ENCODE results near the gene FXYD1.
A peak's percentile ranks its signal among the peaks of the same experiment; 100 is the strongest.

FXYD1 gene

GRCh38 chr19:35108730-35109129, 29.9 kb upstream of the FXYD1 start:
- DNase-seq: no peak

DNA sequence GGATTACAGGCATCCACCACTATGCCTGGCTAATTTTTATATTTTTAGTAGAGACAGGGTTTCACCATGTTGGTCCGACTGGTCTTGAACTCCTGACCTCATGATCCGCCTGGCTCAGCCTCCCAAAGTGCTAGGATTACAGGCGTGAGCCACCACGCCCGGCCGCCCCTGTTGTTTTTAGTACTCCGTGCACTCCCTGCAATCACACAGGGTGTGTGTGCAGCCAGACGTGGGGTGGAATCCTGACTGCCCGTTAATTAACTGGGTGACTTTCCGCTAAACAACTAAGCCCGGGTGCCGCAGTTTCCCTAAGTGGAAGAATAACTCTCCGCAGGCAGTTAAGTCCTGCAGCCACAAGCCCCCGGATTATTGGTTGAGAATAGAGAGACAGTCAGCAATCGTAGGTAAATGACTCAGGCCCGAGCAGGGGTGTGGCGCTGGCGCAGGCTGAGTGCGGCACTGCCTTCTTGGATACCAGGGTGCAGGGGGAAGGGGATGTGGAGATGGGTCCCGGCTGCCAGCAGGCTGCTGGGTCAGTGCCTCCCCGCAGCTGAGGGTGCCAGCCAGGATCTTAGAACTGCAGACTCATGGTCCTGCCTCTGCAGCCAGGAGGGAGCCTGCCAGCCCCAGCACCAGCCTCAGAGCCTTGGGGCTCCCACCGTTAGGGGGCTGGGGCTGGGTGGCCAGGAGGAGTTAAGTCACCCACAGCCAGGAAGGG, 29.1 kb upstream of the FXYD1 start:
- no peak for DNase-seq

GRCh38 chr19:35110974-35111373, 27.6 kb upstream of the FXYD1 start:
- DNase-seq: peak; percentile 81

DNA sequence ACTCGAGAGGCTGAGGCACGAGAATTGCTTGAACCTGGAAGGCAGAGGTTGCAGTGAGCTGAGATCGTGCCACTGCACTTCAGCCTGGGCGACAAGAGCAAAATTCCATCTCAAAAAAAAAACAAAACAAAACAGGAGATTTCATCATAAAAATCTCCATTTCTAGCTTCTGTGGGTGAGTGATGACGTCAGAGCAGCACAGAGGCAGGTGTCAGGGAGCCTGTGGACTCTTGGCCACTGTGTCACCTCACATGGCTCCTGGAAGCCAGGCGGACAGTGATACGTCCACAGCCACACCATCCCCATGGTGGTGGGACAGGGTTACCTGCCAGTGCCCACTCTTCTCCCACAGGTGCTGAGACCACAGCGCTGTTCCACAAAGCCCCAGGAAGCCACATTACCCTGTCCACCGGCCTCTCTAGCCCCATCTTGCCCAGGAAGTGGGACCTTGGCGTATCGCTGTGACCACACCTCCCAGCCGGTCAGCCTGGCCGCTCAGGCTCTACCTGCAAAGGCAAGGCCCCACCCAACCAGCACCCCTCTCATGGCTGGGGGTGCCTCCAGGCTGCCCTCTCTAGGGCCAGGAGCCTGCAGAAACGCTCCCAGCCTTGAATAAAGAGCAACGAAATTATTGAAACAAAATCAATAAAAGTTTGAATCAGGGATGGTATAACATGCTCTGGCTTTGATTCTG, 25.5 kb upstream of the FXYD1 start:
- DNase-seq: no peak

DNA sequence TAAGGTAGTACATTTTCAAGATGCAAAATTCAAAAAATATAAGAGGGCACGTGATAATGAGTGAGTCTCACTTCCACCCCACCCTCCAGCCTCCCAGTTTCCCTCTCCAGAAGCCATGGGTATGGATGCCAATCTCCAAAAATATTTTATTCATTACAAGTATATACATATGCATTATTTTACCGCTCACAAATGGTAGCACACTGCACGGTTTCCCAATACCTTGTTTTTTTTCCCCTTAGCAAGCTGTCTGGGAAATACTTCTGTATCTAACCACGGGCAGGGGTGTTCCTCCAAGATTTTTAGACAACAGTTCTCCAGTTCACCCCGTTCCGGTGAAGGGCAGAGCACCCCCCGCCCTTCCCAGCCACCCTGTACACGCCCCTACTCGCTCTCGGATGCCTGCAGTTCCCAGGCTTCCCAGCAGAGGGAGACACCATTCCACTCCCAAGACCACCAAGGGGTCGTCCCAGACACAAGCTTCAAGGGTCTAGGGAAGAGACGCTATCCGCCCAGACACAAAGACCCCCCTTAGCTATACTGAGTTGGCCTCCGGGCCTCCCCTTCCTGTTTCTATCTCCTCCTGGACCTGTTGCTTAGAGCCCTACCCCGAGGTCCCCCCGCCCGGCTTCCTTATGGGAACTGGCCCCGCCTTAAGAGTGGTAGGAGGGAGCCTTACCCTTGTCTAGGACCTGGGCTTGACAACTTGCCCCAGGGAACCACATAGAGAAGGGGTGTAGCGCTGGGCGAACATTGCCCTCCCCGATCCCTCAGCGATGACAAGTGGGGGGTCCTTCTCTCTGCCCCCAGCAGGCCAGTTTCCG, 24.1 kb upstream of the FXYD1 start:
- DNase-seq: peak; percentile 83

- DNase-seq: no peak
These were observed 23.3 kb upstream of the FXYD1 start, which contains the start of gene FXYD3 for GRCh38 chr19:35115177-35115951. Gene FXYD3, plus strand, starts transcription at chr19:35115823. Its CDS starts 3,554 bp downstream, at chr19:35119377.

GRCh38 chr19:35116072-35116801, 22.4 kb upstream of the FXYD1 start:
- DNase-seq: no peak

DNA sequence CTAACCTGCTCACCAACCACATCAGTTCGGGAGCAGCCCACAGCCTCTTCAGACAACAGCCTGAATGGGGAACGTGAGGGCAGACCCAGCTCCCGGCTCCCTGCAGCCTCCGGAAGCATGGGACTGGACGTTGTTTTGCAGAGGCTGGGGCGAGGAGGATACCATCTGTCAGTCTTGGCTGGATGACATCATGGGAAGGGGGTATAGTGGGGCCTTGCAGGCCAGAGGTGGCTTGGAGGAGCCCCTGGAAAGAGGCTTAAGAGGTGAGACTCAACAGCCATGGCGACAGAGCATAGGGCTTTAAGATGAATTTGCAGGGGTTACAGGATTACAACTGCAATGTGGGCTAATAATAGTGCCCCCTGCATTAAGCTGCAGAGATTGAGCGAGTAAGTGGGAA, 21.5 kb upstream of the FXYD1 start:
- DNase-seq: no peak

- DNase-seq: no peak
These were observed 20.8 kb upstream of the FXYD1 start for GRCh38 chr19:35117799-35118198.

- no peak for DNase-seq
These were observed 20.2 kb upstream of the FXYD1 start for GRCh38 chr19:35118268-35119020.

GRCh38 chr19:35119091-35119490, 19.5 kb upstream of the FXYD1 start:
- DNase-seq: no peak

DNA sequence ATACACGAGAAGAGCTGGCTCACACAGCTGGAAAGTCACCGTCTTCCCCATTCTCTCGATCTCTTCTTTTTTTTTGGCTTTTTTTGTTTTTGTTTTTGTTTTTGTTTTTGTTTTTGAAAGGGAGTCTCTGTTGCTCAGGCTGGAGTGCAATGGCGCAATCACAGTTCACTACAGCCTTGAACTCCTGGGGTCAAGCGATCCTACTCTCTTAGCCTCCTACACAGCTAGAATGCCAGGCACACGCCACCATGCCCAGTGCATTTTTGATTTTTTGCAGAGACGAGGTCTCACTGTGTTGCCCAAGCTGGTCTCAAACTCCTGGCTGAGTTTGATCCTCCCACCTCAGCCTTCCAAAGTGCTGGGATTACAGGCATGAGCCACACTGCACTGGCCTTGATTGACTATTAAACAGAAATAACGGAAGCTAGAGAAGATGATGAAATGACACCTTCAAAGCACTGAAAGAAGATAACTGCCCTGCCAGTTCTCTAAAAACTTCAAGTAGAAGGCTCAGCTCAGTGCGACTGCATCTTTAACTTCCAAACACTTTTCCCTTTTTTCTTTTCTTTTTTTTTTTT, 19.0 kb upstream of the FXYD1 start:
- no peak for DNase-seq

GRCh38 chr19:35120492-35120891, 18.1 kb upstream of the FXYD1 start:
- DNase-seq: no peak

DNA sequence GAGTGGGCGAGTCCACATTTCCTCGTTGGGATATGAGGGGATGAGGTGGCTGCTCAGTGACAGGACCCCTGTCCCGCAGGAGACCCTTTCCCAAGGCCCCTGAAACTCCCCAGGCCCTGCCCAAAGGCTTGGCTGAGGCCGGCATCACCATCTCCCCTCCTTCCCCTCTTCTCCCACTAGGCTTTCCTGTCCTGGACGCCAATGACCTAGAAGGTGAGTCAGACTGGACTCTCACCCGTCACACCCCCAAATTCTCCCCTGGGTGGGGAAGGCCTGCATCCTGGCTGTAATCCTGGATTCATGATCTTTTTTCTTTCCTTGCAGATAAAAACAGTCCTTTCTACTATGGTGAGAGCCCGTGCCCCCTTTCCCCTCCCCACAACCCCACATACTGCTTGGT, 17.7 kb upstream of the FXYD1 start:
- no peak for DNase-seq

DNA sequence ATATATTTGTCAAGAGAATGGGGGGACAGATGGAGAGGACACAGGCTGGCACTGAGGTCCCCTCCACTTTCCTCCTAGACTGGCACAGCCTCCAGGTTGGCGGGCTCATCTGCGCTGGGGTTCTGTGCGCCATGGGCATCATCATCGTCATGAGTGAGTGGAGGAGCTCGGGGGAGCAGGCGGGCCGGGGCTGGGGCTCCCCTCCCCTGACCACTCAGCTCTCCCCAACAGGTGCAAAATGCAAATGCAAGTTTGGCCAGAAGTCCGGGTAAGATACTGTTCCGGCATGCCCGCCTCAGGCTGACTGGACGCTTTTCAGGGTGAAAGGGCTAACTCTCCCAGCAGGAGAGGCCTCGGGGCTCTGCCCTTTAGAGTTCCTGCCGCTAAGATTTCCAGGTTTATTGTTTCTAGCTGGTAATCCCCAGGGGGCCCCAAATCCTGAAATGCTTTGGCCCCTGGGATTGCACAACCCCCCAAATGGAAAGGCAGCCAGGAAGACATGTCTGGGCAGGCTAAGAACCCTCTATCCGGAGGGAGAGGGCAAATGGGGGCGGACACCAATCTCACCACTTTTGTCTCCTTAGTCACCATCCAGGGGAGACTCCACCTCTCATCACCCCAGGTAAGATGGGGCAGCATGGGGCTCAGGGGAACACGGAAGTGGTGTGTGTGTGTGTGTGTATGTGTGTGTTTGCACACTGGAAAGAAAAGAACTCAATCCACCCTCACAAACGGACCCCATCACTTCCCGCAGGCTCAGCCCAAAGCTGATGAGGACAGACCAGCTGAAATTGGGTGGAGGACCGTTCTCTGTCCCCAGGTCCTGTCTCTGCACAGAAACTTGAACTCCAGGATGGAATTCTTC, 15.7 kb upstream of the FXYD1 start:
- no peak for DNase-seq

- DNase-seq: no peak
These were observed 15.1 kb upstream of the FXYD1 start for GRCh38 chr19:35123573-35123972.

DNA sequence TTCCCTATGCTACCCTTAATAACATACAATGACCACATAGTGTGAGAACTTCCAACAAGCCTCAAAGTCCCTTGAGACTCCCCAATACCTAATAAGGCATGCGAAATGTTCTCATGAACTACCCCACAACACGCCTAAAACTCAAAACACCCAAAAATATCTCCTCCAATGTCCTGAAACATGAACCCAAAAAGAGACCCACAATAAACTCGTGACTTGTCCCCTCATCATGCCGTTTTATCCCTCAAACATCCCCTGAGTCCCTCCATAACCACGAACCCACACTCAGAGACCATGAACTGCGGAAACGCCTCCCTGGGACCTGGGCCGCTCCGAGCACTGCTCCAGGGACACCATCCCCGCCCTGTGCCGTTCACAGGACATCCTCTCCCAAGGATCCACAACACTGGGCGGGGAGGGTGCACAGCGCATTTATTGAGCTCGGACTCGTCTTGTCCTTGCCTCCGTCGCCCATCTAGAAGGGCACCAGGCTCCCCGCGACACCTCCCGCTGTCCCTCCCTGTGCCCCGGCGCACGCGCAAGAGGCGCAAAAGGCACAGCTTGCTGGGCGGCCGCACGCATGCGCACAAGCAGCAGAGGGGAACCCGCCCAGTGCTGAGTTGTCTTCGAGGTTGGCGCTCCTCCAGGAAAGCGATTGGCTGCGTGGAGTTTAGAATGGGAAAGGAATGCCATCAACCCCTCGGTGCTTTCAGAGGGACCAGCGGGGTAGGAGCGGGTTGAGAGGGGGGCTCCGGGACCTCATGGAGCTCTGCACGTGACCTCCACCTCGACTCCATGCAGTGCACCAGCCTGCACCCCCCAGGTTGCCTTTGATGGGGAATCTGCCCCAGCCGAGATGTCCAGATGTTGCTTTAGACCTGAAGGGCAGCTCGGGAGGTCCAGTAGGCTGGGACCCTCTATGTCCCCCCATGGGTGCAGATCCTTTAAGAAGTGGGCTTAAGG, 14.2 kb upstream of the FXYD1 start:
- no peak for DNase-seq

GRCh38 chr19:35125270-35125717, 13.3 kb upstream of the FXYD1 start:
- no peak for DNase-seq
